Astrocyte of the spinal cord (primary cell): ENCODE measurements around the gene FAM114A2.
"Not testable (repeated sequence)": the region's sequence is repeated elsewhere in the genome, so short reads cannot be mapped to it uniquely, and the experiment has no call there.

Source experiments
- DNase-seq: peaks from one replicate; pipeline ENCODE4 v3.0.0; 2011; ENCODE audit warnings: low read depth, low spot score
- H3K4me3 ChIP-seq: 2 replicates; pipeline ENCODE4 v1.5.1; 2011; ENCODE audit warnings: low read depth, mild to moderate bottlenecking, low read length, moderate library complexity
- in situ Hi-C: cut with HindIII; loops from 2 replicates; pipeline ENCODE4 v1.10.0; 2017; ENCODE audit warnings: low sequenced_read_pairs
- TF ChIP-seq, protein P1 (sequence below): IDR thresholded peaks from 2 replicates; pipeline ENCODE4 v1.5.1; 2012; ENCODE audit warnings: low read depth, mild to moderate bottlenecking, low read length, inconsistent platforms

FAM114A2 gene

DNA sequence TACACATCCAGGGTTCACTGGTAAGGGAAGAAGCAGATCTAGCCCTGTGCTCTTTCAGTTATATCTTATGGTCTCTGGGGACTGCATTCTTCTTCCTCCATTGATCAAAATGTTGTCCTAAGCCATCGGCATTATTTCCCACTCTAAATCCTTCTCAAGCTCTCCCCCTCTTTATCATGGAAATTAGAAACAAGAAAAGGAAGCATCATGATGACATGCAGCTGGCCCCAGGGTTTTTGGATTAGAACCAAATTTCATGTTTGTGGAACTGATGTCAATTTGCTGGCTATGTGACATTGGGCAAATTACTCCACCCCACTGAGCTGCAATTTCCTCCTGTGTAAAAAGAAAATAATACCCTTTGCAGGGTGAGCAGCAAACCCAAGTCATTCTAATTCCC lies 39.6 kb upstream of the FAM114A2 start:
- TF ChIP-seq, protein P1, sequence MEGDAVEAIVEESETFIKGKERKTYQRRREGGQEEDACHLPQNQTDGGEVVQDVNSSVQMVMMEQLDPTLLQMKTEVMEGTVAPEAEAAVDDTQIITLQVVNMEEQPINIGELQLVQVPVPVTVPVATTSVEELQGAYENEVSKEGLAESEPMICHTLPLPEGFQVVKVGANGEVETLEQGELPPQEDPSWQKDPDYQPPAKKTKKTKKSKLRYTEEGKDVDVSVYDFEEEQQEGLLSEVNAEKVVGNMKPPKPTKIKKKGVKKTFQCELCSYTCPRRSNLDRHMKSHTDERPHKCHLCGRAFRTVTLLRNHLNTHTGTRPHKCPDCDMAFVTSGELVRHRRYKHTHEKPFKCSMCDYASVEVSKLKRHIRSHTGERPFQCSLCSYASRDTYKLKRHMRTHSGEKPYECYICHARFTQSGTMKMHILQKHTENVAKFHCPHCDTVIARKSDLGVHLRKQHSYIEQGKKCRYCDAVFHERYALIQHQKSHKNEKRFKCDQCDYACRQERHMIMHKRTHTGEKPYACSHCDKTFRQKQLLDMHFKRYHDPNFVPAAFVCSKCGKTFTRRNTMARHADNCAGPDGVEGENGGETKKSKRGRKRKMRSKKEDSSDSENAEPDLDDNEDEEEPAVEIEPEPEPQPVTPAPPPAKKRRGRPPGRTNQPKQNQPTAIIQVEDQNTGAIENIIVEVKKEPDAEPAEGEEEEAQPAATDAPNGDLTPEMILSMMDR: no peak
- in situ Hi-C loops: no loop called here
- no peak overlapping the region for H3K4me3 ChIP-seq
- DNase-seq: no peak

DNA sequence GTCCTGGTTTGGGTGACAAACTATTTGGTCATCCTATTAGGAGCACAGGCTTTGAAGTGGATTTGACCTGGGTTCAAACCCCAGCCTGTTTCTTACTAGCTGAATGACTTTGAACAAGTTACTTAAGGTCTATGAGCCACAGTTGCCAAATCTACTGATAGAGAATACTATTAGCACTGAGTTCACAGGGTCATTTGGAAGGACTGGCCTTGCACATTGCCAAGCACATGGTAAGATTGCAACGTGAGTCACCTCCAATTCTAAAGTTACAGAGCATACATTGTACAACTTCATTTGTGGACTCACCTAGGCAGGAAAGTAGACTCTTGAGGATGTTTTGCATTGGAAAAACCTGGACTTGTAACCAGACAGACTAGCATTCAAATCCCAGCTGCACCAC lies 39.0 kb upstream of the FAM114A2 start:
- in situ Hi-C loops: no loop called here
- TF ChIP-seq, protein P1: no peak
- no peak overlapping the region for H3K4me3 ChIP-seq
- DNase-seq: peak; percentile 51

DNA sequence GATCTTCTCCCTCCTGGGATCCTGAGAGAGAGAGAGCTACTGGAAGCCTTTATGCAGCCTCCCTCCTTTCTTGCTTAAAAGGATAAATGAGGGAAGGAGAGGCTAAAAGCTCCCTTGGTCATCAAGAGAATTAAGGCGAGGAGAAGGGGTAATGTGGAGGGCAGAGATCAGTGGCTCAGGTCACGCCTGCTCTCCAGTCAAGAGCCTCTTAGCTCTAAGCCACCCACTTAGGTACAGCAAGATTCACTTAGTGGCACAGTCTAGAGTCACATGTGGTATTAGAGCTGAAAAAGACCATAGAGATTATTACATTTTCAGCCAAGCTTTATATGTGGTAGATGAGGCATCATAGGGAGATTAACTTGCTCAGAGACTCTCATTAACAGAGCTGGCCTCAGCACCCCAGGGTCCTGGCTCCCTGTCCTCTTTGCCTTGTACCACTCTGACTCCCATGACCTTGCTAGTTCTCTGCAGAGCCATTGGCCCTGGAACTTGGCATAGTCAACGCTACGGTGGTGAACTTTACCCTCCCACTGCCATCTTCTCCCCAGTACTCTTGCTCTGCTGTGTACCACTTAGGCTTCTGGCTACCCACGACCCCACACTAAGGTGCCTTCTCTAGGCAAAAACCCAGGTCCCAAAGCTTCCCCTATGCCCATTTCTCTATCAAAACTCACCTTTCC lies 37.7 kb upstream of the FAM114A2 start:
- no peak overlapping the region for H3K4me3 ChIP-seq
- DNase-seq: no peak
- in situ Hi-C loops: no loop called here
- TF ChIP-seq, protein P1: no peak

DNA sequence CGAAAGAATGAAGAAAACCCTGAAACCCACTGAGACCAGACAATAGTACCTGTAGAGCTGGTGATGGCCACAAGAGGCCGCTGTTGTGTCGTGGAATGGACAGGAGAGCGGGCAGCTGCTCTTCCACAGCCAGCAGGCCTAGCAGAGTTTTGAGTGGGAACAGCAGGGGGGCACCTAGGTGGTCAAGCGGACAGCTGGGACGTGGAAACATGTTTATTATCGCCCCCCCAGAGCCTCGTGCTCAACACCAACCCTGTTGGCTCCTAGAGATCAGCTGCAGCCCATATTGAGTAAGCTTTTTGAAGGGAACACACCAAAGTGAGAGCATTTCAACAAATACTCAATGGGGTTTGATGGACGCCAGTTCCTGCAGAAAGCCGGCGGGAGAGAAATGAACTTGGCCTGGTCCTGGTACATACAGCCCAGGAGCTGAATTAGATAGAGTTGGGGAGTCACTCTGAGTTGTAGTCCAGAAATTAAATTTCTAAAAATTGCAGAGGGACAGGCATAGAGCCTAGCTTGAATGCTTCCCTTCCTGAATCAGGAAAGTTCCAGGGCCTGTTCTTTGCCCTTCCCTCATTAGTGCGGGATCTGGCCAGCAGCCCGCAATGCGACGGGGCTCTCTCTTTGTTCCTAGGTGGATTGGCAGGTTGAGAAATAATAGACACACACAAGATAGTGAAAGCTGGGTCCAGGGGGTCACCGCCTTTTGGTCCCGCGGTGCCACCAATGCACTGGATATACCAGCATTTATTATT lies 33.9 kb upstream of the FAM114A2 start:
- H3K4me3 ChIP-seq: no peak overlapping the region
- DNase-seq: peak; percentile 69
- in situ Hi-C loops: no loop called here
- TF ChIP-seq, protein P1: peak; percentile 91

DNA sequence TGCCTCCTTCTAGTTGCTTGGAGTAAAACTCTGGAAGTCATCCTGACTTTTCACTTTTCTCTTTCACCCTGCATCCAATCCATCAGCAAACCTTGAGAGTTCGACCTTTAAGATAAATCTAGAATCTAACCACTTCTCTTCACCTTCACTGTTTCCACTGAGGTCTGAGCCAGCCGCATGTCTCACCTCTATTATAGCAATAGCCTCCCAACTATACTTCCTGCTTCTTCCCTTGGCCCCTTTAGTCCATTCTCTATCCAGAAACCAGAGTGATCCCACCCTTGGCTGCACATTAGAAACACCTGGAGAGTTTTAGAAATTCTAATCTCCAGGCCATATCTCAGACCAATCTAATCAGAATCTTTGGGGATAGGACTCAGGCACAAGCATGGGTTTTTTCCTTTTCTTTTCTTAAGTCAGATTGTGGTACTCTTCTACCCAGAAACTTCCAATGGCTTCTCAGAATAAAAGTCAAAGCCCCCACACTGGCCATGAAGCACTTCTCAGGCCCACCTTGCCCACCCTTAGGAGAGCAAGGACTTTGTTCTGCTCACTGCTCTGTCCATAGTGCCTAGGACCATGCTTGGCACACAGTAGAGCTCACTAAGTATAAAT lies 33.2 kb upstream of the FAM114A2 start:
- H3K4me3 ChIP-seq: no peak overlapping the region
- TF ChIP-seq, protein P1: no peak
- in situ Hi-C loops: no loop called here
- no peak for DNase-seq

DNA sequence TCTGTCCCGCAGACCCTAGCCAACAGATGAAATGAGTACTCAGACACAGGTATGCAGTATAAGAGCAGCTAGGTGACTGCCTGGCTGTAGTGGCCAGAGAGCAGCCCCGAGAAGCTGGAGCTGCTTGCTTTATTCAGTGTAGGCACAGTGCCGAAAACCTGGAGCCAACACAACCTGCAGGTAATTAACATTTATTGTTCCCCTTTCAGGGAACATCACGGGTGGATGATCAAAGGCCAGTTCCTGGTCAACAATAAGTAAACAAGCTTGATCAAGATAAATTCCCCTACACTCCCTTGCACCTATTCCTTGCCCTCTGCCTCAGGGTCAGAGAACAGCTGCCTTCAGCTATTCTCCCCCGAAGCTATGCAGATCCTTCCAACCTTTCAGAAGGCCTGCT lies 31.1 kb upstream of the FAM114A2 start:
- DNase-seq, in situ Hi-C loops, H3K4me3 ChIP-seq: not testable (repeated sequence)

DNA sequence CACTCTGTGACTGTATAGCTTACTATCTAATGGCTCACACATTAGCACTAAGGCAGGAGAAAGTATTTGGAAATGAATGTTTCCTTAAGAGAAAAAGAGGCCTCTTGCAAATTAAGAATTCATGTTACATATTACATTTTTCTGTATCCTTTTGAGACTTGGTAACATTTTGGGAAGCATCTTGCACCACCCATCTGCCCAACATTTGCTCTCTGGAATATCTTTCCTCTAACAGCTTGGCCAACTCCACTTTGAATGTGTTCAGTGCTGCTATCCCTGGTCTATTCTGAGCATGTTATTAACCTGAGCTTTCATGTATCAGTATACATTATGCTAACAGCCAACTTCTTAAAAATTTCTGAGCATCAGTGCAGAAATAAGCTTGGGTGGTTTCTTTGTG lies 27.3 kb upstream of the FAM114A2 start:
- H3K4me3 ChIP-seq: no peak overlapping the region
- TF ChIP-seq, protein P1: no peak
- in situ Hi-C loops: no loop called here
- no peak for DNase-seq
